ENCODE data around the gene DAZAP1.

DNA sequence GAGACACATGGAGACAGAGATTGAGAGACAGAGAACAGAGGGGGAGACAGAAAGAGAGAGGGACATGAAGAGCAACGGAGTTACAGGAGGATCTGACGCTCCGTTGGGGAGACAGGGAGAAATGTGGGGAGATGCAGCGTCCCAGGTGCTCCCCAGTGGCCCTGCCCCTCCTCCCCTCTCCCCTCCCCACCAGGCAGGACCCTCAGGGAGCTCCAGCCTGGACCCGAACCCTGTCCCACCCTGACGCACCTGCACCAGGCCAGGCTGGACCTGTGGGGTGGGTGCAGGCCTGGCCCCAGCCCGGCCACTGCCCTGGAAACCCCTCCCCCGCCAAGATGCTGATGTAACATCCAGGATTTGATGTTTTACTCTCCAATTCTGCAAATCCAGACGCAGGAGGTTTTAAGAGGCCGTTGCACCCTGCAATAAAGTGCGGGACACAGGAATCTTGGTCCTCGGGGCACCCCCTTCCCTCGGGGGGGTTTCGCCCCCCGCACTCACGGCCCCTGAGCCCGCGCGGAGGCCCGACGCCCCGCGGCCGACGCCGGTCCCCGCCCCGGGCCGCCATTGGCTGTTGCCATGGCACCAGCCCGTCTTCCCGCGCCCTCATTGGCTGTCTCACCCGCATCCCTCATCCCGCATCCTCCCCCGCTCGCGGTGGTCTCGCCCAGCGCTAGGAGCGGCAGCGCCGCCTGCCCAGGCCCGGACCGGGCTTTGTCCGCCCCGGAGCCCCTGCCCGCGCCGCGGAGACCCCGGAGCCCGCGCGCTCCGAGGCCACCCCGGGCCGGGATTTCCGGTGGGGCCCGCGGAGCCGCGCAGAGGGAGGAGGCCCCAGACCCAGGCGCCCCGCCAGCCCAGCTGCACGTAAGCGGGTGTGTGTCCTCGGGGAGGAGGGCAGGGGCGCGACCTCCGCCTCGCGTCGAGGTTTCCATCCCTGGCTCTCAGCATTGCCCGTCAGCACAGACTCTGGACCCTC lies 42.4 kb downstream of the DAZAP1 start, which contains the start of gene APC2:
- TF ChIP-seq TARDBP (IDR thresholded peaks at IDR 0.05): no peak
- TF ChIP-seq FOXM1 (IDR thresholded peaks at IDR 0.05; ENCODE audit: borderline replicate concordance): no peak
- no peak for TF ChIP-seq SUZ12 (IDR thresholded peaks at IDR 0.05)

All from HEK293T (cell line).